Measurements from ENCODE around the gene PLK2. TPM values are rescaled to one million over a fixed set of nuclear protein-coding genes. Genes with fewer than 3 reads are reported as not detected.

The PLK2 gene
- total RNA-seq, 1 donor from 2014 or later: 572 TPM

DNA sequence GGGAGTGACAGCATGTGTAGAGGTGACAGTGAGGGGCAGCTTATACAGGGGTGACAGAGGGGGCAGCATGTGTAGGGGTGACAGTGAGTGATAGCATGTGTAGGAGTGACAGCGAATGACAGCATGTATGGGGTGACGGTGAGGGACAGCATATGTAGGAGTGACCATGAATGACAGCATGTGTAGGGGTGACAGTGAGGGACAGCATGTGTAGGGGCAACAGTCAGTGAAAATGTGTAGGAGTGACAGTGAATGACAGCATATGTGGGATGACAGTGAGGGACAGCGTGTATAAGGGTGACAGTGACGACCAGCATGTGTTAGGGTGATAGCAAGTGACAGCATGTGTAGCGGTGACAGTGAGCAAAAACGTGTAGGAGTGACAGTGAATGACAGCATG is 21.9 kb upstream of the PLK2 start:
- Mint-ChIP-seq H3K36me3 (ENCODE audit: low read depth, unreplicated experiment) (no peaks in the 10 kb centered on the region), H3K4me3 (ENCODE audit: unreplicated experiment) (no peak overlapping the region), H3K9me3 (ENCODE audit: unreplicated experiment) (no peaks in the 10 kb centered on the region), H3K27ac (ENCODE audit: unreplicated experiment) (no peak overlapping the region), H3K4me1 (ENCODE audit: unreplicated experiment) (peaks cover 3% of the 10 kb centered on the region), H3K27me3 (ENCODE audit: unreplicated experiment) (peaks cover 1% of the 10 kb centered on the region)
- TF ChIP-seq, protein P1, sequence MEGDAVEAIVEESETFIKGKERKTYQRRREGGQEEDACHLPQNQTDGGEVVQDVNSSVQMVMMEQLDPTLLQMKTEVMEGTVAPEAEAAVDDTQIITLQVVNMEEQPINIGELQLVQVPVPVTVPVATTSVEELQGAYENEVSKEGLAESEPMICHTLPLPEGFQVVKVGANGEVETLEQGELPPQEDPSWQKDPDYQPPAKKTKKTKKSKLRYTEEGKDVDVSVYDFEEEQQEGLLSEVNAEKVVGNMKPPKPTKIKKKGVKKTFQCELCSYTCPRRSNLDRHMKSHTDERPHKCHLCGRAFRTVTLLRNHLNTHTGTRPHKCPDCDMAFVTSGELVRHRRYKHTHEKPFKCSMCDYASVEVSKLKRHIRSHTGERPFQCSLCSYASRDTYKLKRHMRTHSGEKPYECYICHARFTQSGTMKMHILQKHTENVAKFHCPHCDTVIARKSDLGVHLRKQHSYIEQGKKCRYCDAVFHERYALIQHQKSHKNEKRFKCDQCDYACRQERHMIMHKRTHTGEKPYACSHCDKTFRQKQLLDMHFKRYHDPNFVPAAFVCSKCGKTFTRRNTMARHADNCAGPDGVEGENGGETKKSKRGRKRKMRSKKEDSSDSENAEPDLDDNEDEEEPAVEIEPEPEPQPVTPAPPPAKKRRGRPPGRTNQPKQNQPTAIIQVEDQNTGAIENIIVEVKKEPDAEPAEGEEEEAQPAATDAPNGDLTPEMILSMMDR (IDR thresholded peaks at IDR 0.05; ENCODE audit: unreplicated experiment): no peak
- no peak for DNase-seq (ENCODE audit: low spot score)

GRCh38 chr5:58481066-58481676 is 21.3 kb upstream of the PLK2 start:
- peaks cover 7% of the 10 kb centered on the region for H3K4me1 Mint-ChIP-seq (ENCODE audit: unreplicated experiment)
- no peak for DNase-seq (ENCODE audit: low spot score)
- H3K9me3 Mint-ChIP-seq (ENCODE audit: unreplicated experiment): no peaks in the 10 kb centered on the region
- no peak overlapping the region for H3K4me3 Mint-ChIP-seq (ENCODE audit: unreplicated experiment)
- H3K27me3 Mint-ChIP-seq (ENCODE audit: unreplicated experiment): peaks cover 1% of the 10 kb centered on the region
- TF ChIP-seq, protein P1 (IDR thresholded peaks at IDR 0.05; ENCODE audit: unreplicated experiment): no peak
- H3K27ac Mint-ChIP-seq (ENCODE audit: unreplicated experiment): no peak overlapping the region
- no peaks in the 10 kb centered on the region for H3K36me3 Mint-ChIP-seq (ENCODE audit: low read depth, unreplicated experiment)

- Mint-ChIP-seq H3K4me3 (ENCODE audit: unreplicated experiment) (no peak overlapping the region), H3K27me3 (ENCODE audit: unreplicated experiment) (peaks cover 1% of the 10 kb centered on the region), H3K9me3 (ENCODE audit: unreplicated experiment) (peaks cover 14% of the 10 kb centered on the region), H3K4me1 (ENCODE audit: unreplicated experiment) (peaks cover 7% of the 10 kb centered on the region), H3K36me3 (ENCODE audit: low read depth, unreplicated experiment) (peaks cover 10% of the 10 kb centered on the region), H3K27ac (ENCODE audit: unreplicated experiment) (no peak overlapping the region)
- TF ChIP-seq, protein P1 (IDR thresholded peaks at IDR 0.05; ENCODE audit: unreplicated experiment): peak; percentile 28
- no peak for DNase-seq (ENCODE audit: low spot score)
Observed at GRCh38 chr5:58477760-58478376, 18.0 kb upstream of the PLK2 start.

DNA sequence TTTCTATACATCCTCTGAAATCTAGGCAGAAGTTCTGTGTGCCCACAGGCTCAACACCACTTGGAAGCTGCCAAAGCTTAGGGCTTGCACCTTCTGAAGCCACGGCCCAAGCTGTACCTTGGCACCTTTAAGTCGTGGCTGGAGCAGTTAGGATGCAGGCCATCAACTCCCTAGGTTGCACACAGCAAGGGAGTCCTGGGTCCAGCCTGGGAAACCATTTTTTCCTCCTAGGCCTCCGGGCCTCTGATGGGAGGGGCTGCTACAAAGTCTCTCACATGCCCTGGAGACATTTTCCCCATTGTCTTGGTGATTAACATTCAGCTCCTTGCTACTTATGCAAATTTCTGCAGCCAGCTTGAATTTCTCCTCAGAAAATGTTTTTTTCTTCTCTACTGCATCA is 15.5 kb upstream of the PLK2 start:
- Mint-ChIP-seq H3K4me1 (ENCODE audit: unreplicated experiment) (peaks cover 7% of the 10 kb centered on the region), H3K27me3 (ENCODE audit: unreplicated experiment) (peaks cover 1% of the 10 kb centered on the region), H3K27ac (ENCODE audit: unreplicated experiment) (no peak overlapping the region), H3K4me3 (ENCODE audit: unreplicated experiment) (no peak overlapping the region), H3K36me3 (ENCODE audit: low read depth, unreplicated experiment) (peaks cover 10% of the 10 kb centered on the region), H3K9me3 (ENCODE audit: unreplicated experiment) (peaks cover 14% of the 10 kb centered on the region)
- TF ChIP-seq, protein P1 (IDR thresholded peaks at IDR 0.05; ENCODE audit: unreplicated experiment): no peak
- DNase-seq (ENCODE audit: low spot score): no peak

GRCh38 chr5:58469896-58470295 is 10.0 kb upstream of the PLK2 start:
- Mint-ChIP-seq H3K9me3 (ENCODE audit: unreplicated experiment) (peaks cover 7% of the 10 kb centered on the region), H3K4me3 (ENCODE audit: unreplicated experiment) (no peak overlapping the region), H3K27ac (ENCODE audit: unreplicated experiment) (no peak overlapping the region), H3K27me3 (ENCODE audit: unreplicated experiment) (no peaks in the 10 kb centered on the region), H3K4me1 (ENCODE audit: unreplicated experiment) (no peaks in the 10 kb centered on the region), H3K36me3 (ENCODE audit: low read depth, unreplicated experiment) (peaks cover 4% of the 10 kb centered on the region)
- DNase-seq (ENCODE audit: low spot score): no peak
- TF ChIP-seq, protein P1 (IDR thresholded peaks at IDR 0.05; ENCODE audit: unreplicated experiment): no peak
